HG02938 (cell line): ENCODE measurements around the gene ANKRD11.
"Not testable (repeated sequence)": the region's sequence is repeated elsewhere in the genome, so short reads cannot be mapped to it uniquely, and the experiment has no call there.

Experiments
- ATAC-seq: cut with Tn5 transposase; IDR thresholded peaks from one replicate; pipeline ENCODE4 v1.9.1; 2021; ENCODE audit warnings: mild to moderate bottlenecking, moderate library complexity; ENCODE audit not compliant: unreplicated experiment

The ANKRD11 gene

GRCh38 chr16:89334461-89334860 is 155.9 kb downstream of the ANKRD11 start:
- no peak for ATAC-seq

GRCh38 chr16:89334050-89334449 is 156.3 kb downstream of the ANKRD11 start:
- ATAC-seq, result no peak

- ATAC-seq, result not testable (repeated sequence)
Observed at GRCh38 chr16:89333401-89334001, 156.9 kb downstream of the ANKRD11 start.

DNA sequence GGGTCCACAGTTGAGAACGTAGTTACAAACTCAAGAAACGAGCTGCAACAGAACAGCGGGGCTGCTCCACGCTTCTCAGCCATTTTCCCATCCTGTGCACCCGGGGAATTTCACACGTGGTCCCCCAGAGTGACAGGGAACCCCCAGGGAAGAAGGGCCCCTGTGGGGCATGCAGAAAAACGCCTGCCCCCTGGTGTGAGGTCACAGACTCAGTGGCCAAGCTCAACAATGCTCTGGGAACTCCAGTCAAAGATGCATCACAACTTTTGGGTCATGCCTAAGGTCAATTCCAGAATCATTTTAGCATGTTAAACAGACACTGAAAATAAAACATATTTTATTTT is 157.5 kb downstream of the ANKRD11 start:
- ATAC-seq, result no peak

DNA sequence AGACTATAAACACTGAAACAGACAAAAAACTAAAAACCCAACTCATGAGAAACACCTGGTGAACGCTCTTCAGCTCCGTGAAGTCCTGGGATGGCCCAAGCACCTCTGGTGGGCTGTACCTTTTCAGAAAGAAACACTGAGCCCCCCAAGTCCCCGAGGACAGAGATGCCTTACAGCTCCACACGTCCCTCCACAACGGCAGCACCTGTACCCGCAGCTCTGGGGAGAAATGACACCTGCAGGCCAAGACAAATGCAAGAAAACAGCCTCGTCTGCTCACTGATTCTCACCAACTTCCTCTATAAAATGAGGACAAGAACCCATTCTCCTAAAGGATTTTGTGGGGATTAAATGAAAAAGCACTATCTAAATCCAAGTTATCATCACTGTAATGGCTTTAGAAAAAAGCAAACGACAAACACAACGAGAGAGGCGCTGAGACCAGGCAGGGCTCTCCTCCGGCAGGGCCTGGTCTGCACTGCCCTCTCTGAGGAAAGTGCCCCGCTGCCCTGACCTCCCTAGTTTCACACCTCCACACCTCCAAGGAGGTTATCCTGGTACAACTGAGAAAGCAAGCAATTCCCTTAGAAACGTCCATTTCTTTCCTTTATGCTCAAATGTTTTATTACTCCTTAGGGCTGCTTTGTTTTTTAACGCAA is 158.0 kb downstream of the ANKRD11 start:
- ATAC-seq, result no peak

DNA sequence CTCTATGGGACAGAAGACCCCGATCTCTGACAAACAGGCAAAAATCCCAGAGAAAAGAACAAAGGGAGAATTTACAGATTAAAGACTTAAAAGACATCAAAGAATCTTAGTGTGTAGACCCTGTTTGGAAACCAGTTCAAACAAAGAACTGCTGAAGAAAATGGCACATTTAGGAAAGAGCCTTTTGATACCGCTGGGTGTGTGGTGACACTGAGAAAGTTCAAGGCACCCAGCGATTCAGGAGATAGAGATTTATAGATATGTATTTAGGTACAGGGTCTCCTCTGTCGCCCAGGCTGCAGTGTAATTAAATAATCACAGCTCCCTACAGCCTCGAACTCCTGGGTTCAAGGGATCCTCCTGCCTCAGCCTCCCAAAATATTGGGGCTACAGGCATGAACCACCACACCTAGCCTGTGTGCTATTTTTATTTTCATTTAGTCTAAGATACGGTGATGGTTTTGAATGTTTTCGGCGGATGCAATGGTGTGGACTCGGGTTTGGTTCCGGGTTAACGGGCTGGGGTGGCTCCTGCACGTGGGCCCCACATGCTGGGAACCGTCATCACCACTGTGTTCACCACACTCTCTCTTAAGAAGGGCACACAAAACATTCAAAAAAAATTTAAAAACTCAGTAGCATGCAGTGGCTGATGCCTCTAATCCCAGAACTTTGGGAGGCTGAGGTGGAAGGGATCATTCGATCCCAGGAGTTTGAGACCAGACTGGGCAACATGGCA is 158.8 kb downstream of the ANKRD11 start:
- ATAC-seq, result no peak

- ATAC-seq, result no peak
Observed at GRCh38 chr16:89330177-89330856, 160.0 kb downstream of the ANKRD11 start.

GRCh38 chr16:89329830-89330176 is 160.6 kb downstream of the ANKRD11 start:
- not testable (repeated sequence) for ATAC-seq

DNA sequence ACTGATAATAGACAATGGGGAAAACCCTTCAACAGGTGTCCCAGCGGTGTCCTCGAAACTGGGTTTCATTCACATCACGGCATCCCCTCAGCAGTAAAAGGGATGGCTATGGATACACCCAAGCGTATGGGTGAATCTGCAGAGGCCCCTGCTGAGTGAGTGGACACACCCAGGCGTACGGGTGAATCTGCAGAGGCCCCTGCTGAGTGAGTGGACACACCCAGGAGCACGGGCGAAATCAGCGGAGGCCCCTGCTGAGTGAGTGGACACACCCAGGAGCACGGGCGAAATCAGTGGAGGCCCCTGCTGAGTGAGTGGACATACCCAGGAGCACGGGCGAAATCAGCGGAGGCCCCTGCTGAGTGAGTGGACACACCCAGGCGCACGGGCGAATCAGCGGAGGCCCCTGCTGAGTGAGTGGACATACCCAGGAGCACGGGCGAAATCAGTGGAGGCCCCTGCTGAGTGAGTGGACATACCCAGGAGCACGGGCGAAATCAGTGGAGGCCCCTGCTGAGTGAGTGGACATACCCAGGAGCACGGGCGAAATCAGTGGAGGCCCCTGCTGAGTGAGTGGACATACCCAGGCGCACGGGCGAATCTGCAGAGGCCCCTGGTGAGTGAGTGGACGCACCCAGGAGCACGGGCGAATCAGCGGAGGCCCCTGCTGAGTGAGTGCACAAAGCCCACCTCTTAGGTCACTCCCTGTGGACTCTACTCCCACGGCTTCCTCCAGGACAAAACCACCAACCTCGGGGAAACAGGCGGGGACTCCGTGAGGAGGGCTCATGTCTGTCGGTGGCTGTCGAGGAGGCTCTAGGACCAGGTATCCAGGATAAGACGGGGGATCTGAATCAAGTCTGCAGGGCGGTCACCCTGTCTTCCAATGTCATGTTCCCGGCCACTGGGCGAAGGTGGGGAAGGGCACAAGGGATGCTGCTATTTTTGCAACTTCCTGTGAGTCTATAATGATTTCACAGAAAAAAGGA is 161.7 kb downstream of the ANKRD11 start:
- not testable (repeated sequence) for ATAC-seq

- no peak for ATAC-seq
Observed at GRCh38 chr16:89326721-89327120, 163.6 kb downstream of the ANKRD11 start.

DNA sequence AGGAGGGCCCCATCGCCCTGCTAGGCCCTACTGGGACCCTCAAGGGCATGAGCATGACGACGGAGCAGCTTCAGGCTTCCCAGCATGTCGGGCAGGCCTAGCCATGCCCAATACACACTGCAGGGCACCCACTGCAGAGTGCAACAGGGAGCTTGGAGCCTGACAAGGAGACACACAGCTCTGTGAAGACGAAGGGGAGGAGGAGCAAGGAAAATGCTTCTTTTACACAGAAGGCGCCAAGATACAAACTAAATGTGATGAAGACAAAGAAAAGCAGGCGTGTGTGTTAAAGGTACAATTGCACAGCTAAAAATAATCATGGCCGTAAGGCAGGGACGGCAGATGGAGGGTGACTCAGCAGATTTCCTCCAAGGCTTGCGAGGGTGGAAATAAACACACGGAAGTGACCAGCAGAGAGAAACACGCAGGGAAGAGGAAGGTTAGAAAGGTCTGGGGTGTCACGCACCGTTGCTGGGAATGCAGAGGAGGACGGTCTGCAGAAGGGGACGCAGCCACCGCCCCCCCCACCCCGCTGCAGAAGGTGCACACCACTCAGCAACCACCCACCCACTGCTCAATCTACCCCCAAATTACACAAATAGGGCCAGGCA is 164.4 kb downstream of the ANKRD11 start:
- ATAC-seq, result no peak

DNA sequence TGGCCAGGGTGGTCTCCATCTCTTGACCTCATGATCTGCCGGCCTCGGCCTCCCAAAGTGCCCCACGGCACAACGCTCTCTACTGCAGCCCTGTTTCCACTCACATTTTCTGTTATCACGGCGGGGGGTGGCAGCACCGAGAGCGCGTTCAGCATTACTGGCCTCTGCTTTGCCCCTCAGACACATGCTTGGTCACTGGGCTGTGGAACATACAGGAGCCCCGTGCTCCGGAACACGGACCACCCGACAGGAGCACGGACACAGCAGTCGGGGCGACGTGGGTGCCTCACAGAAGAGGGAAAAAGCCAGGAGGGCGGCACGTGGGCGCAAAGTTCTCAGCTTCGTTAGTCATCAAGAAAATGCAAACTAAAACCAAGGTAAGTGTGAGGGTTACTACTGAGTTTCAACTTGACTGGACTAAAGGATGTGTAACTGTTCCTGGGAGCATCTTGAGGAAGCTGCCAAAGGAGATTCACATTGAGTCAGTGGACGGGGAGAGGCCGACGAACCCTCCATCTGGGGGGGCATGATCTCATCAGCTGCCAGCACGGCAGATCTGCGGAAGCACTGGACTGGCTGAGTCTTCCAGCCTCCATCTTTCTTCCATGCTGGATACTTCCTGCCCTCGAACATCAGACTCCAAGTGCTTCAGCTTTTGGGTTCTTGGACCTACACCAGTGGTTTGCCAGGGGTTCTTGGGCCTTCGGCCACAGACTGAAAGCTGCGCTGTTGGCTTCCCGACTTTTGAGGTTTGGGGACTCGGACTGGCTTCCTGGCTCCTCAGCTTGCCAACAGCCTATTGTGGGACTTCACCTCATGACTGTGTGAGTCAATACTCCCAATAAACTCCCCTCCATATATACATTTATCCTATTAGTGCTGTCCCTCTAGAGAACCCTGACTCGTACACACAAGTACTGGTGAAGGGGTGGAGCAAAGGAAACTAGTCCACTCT is 166.0 kb downstream of the ANKRD11 start:
- ATAC-seq, result peak; percentile 47

DNA sequence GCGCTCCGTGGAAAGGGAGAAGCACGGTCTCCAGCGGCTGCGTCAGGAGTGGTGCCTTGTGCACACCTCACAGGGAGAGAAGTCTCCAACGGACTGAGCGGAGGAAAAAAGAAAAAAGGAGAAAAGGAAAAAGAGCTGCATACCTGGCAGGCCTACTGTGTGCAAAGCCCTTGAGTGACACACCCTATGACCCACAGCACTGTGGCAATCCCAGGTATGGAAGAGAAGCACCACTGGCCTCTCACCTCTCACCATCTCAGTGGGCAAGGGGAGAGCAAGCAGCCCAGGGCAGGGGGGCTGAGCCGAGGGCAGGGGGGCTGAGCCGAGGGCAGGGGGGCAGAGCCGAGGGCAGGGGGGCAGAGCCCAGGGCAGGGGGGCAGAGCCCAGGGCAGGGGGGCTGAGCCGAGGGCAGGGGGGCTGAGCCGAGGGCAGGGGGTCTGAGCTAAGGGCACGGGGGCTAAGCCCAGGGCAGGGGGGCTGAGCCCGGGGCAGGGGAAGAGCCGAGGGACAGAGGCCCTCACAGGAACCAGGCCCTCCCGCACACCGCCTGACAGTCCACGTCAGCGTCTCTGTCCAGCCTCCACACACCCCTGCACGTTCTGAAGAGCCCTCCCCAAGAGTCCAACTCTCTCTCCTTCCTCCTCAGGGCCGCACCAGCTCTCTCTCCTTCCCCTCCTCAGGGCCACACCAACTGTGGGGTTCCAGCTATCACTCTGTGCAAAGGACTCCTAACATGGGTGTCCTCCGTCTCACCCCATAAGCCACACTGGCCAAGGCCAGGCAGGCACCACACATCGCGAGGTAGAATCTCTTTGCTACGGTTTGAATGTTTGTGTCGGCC is 167.0 kb downstream of the ANKRD11 start:
- ATAC-seq, result no peak

- no peak for ATAC-seq
Observed at GRCh38 chr16:89322321-89323119, 167.8 kb downstream of the ANKRD11 start.

- no peak for ATAC-seq
Observed at GRCh38 chr16:89320782-89321501, 169.4 kb downstream of the ANKRD11 start.

DNA sequence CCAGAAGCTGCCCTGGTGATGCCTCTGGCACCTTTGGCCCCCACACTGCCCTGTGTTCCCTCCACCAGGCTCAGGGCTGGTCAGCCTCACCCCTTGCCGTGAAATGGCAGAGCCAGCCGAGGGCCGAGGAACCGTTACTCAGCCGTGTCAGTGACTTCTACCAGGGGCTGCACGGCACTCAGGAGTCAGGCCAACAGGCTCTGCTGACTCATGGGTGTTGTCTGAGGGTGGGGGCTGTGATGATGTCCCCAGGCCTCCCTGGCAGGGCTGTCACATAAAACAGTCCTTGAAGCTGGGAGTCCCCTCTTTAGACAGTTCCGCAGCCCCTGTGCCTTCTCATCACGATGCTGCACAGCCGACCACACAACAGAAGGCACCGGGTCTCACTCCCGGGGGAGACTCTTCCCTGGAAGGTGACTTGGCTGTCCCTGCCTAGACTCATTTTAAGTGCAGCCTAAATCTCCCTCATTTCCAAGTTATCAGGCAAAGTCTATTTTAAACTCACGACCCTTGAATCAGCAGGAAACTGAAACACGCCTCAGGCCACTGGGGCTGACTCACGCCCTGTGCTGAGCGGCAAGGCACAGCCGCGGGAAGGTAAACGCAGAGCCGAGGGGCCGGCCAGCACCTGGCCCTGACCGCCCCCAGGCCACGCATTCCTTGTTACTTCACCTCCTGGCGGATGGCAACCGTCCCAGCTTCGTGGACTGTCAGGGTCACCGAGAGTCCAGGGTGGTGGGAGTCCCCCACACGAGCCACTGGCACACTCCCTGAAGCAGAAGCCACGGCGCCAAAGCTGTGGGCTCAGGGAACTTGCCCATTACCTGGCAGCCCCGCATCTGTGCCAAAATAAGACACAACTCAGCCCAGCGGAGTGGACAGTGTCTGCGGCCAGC is 170.2 kb downstream of the ANKRD11 start:
- peak; percentile 38 for ATAC-seq
